HEK293 (cell line): Measurements from ENCODE around the gene CCDC85C.
A peak's percentile ranks its signal among the peaks of the same experiment; 100 is the strongest.

Experiments used
- GLI2 ChIP-seq: fragments of 450-650 bp; formaldehyde crosslinking; IDR thresholded peaks from 2 replicates; pipeline ENCODE4; 2017; ENCODE audit warnings: missing biosample characterization, missing genetic modification characterization, low read depth, borderline replicate concordance
- MYNN ChIP-seq: fragments of 450-650 bp; formaldehyde crosslinking; IDR thresholded peaks from 2 replicates; pipeline ENCODE4 v1.5.1; 2016; ENCODE audit warnings: missing biosample characterization, missing genetic modification characterization, borderline replicate concordance
- SP3 ChIP-seq: fragments of 450-650 bp; formaldehyde crosslinking; IDR thresholded peaks from 2 replicates; pipeline ENCODE4 v1.5.1; 2016; ENCODE audit warnings: missing biosample characterization, missing genetic modification characterization
- TCF7L2 ChIP-seq: IDR thresholded peaks from 2 replicates; pipeline ENCODE4 v1.6.1; 2011; ENCODE audit warnings: low read depth, mild to moderate bottlenecking, inconsistent platforms, low read length, moderate library complexity, borderline replicate concordance
- TRIM28 ChIP-seq: IDR thresholded peaks from 2 replicates; pipeline ENCODE4 v1.6.1; 2011; ENCODE audit warnings: low read length, control low read depth, borderline replicate concordance
- ZBTB10 ChIP-seq: fragments of 450-650 bp; formaldehyde crosslinking; IDR thresholded peaks from 2 replicates; pipeline ENCODE4 v1.5.1; 2016; ENCODE audit warnings: missing biosample characterization, missing genetic modification characterization
- ZBTB17 ChIP-seq: fragments of 450-650 bp; formaldehyde crosslinking; IDR thresholded peaks from 2 replicates; pipeline ENCODE4 v1.5.1; 2016; ENCODE audit warnings: missing biosample characterization, missing genetic modification characterization
- ZEB2 ChIP-seq: fragments of 450-650 bp; formaldehyde crosslinking; IDR thresholded peaks from 2 replicates; pipeline ENCODE4 v1.5.1; 2016; ENCODE audit warnings: missing biosample characterization, missing genetic modification characterization
- ZNF140 ChIP-seq: fragments of 450-650 bp; formaldehyde crosslinking; IDR thresholded peaks from 2 replicates; pipeline ENCODE4 v1.5.1; 2016; ENCODE audit warnings: missing biosample characterization, missing genetic modification characterization
- ZNF2 ChIP-seq: fragments of 450-650 bp; formaldehyde crosslinking; IDR thresholded peaks from 2 replicates; pipeline ENCODE4 v1.5.1; 2016; ENCODE audit warnings: missing biosample characterization, missing genetic modification characterization
- ZNF266 ChIP-seq: fragments of 450-650 bp; formaldehyde crosslinking; IDR thresholded peaks from 2 replicates; pipeline ENCODE4 v1.5.1; 2016; ENCODE audit warnings: missing biosample characterization, missing genetic modification characterization, low read depth
- ZNF335 ChIP-seq: fragments of 450-650 bp; formaldehyde crosslinking; conservative IDR thresholded peaks from 2 replicates; pipeline ENCODE4 v1.5.1; 2016; ENCODE audit warnings: missing biosample characterization, missing genetic modification characterization
- ZNF501 ChIP-seq: fragments of 450-650 bp; formaldehyde crosslinking; IDR thresholded peaks from 2 replicates; pipeline ENCODE4 v1.5.1; 2016; ENCODE audit warnings: missing biosample characterization, missing genetic modification characterization
- ZNF521 ChIP-seq: fragments of 450-650 bp; formaldehyde crosslinking; IDR thresholded peaks from 2 replicates; pipeline ENCODE4 v1.5.1; 2017; ENCODE audit warnings: missing biosample characterization, mild to moderate bottlenecking, missing genetic modification characterization
- ZNF561 ChIP-seq: fragments of 450-650 bp; IDR thresholded peaks from 2 replicates; pipeline ENCODE4 v1.5.1; 2018; ENCODE audit warnings: missing biosample characterization, missing genetic modification characterization, borderline replicate concordance
- ZNF610 ChIP-seq: fragments of 450-650 bp; formaldehyde crosslinking; IDR thresholded peaks from 2 replicates; pipeline ENCODE4 v1.5.1; 2016; ENCODE audit warnings: missing biosample characterization, missing genetic modification characterization, borderline replicate concordance
- ZNF624 ChIP-seq: fragments of 450-650 bp; formaldehyde crosslinking; IDR thresholded peaks from 2 replicates; pipeline ENCODE4 v1.5.1; 2017; ENCODE audit warnings: missing biosample characterization, missing genetic modification characterization
- ZNF639 ChIP-seq: fragments of 450-650 bp; formaldehyde crosslinking; IDR thresholded peaks from 2 replicates; pipeline ENCODE4 v1.5.1; 2016; ENCODE audit warnings: missing biosample characterization, missing genetic modification characterization
- ZNF76 ChIP-seq: fragments of 450-650 bp; formaldehyde crosslinking; IDR thresholded peaks from 2 replicates; pipeline ENCODE4; 2016; ENCODE audit warnings: low read depth, missing biosample characterization, missing genetic modification characterization, borderline replicate concordance
- ZSCAN30 ChIP-seq: fragments of 450-650 bp; IDR thresholded peaks from 2 replicates; pipeline ENCODE4 v1.5.1; 2018; ENCODE audit warnings: missing biosample characterization, mild to moderate bottlenecking, missing genetic modification characterization, moderate library complexity
- TF ChIP-seq, protein P1 (sequence below): fragments of 450-650 bp; formaldehyde crosslinking; IDR thresholded peaks from 2 replicates; pipeline ENCODE4 v1.5.1; 2016; ENCODE audit warnings: missing biosample characterization, missing genetic modification characterization
- TF ChIP-seq, protein P2 (sequence below): fragments of 450-650 bp; formaldehyde crosslinking; IDR thresholded peaks from 2 replicates; pipeline ENCODE4 v1.5.1; 2016; ENCODE audit warnings: missing biosample characterization, missing genetic modification characterization
- TF ChIP-seq, protein P3 (sequence below): fragments of 450-650 bp; formaldehyde crosslinking; IDR thresholded peaks from 2 replicates; pipeline ENCODE4 v1.5.1; 2016; ENCODE audit warnings: missing biosample characterization, missing genetic modification characterization

Gene CCDC85C

DNA sequence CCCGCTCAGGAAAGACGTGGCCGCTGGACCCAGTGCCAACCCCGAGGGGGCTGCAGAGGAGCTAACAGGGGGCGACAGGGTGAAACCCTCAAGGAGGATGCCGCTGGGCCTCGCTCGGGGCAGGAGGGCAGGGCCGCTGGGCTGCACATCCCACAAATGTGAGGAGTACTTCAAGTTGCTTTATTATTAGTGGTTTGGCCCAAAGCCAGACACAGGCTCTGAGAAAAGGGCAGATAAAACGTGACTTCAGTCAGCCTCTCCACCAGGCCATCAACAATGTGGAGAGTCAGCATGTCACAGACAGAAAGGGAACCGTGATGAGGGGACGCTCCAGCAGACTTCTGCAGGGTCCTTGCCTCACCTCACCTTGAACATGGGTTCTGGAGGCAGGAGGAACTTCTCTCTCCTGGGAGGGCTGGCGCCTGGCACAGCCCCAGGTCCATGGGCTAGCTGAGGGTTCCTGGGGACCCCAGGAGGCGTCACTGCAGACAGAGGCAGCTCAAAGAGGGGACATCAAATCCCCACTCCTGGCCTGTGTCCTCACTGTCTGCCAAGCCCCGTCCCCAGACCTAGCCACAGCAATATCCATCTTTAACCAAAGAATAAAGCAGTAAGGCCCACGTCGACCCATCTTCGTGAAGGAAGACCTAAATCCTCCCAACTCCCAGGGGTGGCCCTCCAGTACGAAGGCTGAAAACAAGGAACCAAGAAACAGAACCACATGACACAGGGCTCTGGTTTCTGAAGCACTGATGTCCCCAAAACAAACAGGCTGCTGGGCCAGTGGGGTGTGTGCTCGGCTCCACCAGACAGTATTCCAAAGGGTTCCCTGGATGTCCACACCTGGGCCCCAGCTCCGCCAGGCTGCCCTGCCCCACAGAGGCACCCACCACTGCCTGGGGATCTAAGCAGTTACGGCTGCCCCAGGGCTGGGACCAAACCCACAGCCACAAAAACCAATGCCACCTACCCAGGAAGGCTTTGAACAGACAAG, 35.1 kb downstream of the CCDC85C start (continued):
- TF ChIP-seq ZNF266 (tag by site-specific recombination): no peak
- no peak for TF ChIP-seq ZNF2
- TF ChIP-seq ZNF501 (tag by site-specific recombination): no peak
- TF ChIP-seq, protein P1, sequence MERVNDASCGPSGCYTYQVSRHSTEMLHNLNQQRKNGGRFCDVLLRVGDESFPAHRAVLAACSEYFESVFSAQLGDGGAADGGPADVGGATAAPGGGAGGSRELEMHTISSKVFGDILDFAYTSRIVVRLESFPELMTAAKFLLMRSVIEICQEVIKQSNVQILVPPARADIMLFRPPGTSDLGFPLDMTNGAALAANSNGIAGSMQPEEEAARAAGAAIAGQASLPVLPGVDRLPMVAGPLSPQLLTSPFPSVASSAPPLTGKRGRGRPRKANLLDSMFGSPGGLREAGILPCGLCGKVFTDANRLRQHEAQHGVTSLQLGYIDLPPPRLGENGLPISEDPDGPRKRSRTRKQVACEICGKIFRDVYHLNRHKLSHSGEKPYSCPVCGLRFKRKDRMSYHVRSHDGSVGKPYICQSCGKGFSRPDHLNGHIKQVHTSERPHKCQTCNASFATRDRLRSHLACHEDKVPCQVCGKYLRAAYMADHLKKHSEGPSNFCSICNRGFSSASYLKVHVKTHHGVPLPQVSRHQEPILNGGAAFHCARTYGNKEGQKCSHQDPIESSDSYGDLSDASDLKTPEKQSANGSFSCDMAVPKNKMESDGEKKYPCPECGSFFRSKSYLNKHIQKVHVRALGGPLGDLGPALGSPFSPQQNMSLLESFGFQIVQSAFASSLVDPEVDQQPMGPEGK (tag by site-specific recombination): peak; percentile 62
- TF ChIP-seq ZNF610 (tag by site-specific recombination): no peak
- 0 out of 2 replicates have a peak, but pooled peaks have one; percentile 47 for TF ChIP-seq ZEB2
- no peak for TF ChIP-seq GLI2 (tag by site-specific recombination)
- TF ChIP-seq ZNF335 (tag by site-specific recombination): peak; percentile 31; the same call in 1 of the 2 replicates
- no peak for TF ChIP-seq ZNF521
- TF ChIP-seq MYNN (tag by site-specific recombination): no peak
- TF ChIP-seq, protein P2, sequence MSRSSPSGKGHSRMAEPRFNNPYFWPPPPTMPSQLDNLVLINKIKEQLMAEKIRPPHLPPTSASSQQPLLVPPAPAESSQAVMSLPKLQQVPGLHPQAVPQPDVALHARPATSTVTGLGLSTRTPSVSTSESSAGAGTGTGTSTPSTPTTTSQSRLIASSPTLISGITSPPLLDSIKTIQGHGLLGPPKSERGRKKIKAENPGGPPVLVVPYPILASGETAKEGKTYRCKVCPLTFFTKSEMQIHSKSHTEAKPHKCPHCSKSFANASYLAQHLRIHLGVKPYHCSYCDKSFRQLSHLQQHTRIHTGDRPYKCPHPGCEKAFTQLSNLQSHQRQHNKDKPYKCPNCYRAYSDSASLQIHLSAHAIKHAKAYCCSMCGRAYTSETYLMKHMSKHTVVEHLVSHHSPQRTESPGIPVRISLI (tag by site-specific recombination): no peak
- TF ChIP-seq ZNF639: no peak
- peak; percentile 71; the same call in 1 of the 2 replicates for TF ChIP-seq ZSCAN30 (tag by site-specific recombination)
- no peak for TF ChIP-seq ZNF561
- no peak for TF ChIP-seq ZBTB10 (tag by site-specific recombination)
- TF ChIP-seq, protein P3, sequence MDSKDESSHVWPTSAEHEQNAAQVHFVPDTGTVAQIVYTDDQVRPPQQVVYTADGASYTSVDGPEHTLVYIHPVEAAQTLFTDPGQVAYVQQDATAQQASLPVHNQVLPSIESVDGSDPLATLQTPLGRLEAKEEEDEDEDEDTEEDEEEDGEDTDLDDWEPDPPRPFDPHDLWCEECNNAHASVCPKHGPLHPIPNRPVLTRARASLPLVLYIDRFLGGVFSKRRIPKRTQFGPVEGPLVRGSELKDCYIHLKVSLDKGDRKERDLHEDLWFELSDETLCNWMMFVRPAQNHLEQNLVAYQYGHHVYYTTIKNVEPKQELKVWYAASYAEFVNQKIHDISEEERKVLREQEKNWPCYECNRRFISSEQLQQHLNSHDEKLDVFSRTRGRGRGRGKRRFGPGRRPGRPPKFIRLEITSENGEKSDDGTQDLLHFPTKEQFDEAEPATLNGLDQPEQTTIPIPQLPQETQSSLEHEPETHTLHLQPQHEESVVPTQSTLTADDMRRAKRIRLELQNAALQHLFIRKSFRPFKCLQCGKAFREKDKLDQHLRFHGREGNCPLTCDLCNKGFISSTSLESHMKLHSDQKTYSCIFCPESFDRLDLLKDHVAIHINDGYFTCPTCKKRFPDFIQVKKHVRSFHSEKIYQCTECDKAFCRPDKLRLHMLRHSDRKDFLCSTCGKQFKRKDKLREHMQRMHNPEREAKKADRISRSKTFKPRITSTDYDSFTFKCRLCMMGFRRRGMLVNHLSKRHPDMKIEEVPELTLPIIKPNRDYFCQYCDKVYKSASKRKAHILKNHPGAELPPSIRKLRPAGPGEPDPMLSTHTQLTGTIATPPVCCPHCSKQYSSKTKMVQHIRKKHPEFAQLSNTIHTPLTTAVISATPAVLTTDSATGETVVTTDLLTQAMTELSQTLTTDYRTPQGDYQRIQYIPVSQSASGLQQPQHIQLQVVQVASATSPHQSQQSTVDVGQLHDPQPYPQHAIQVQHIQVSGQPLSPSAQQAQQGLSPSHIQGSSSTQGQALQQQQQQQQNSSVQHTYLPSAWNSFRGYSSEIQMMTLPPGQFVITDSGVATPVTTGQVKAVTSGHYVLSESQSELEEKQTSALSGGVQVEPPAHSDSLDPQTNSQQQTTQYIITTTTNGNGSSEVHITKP (tag by site-specific recombination): no peak
- TF ChIP-seq ZNF140 (tag by site-specific recombination): no peak
- no peak for TF ChIP-seq ZNF76 (tag by site-specific recombination)
- no peak for TF ChIP-seq TRIM28
- TF ChIP-seq ZNF624 (tag by site-specific recombination): no peak
- TF ChIP-seq SP3 (tag by site-specific recombination): no peak
- no peak for TF ChIP-seq ZBTB17 (tag by site-specific recombination)
- no peak for TF ChIP-seq TCF7L2
- TF ChIP-seq, all 188 proteins: peak for 20
